Measurements from ENCODE around the gene CAMK2A. TPM values are rescaled to one million over a fixed set of nuclear protein-coding genes. Genes with fewer than 3 reads are reported as not detected.

The CAMK2A gene
- total and polyA plus RNA-seq, 10 donors, result 0.03 to 1.1 (median 0.66) TPM; not detected in 2

DNA sequence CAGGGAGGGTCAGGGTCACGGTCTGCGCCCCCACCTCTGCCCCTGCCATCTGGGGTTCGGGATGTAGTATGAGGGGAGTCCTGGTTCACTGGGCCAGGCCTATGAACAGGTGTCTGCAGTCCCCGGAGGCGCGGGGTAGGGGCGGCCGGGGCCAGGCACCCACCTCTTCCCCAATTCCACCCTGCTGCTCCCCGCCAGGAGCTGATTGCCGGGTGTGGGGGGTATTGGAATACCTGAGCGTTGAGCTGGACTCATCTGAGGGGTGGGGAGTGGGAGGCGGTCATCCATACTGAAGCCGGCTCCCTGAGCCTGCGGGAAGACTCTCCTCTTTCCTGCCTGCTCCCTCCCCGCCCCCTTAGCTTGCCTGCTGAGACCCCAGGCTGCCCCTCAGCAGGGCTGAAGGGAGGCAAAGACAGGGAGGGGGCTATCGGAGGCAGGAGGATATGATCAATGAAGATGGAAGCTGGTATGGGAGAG is 99.0 kb downstream of the CAMK2A start:
- Histone ChIP-seq H3K4me3 (no peak overlapping the region), H3K27me3 (replicated peaks in 1 of 7) (peaks cover 0 to 58% (median 23%) of the 10 kb centered on the region in 7 donors), H3K4me1 (peaks cover 0 to 16% (median 3%) of the 10 kb centered on the region in 6 donors), H3K27ac (no peak overlapping the region), H3K9me3 (no peaks in the 10 kb centered on the region), H3K36me3 (no peaks in the 10 kb centered on the region)
- TF ChIP-seq POLR2A (IDR thresholded peaks at IDR 0.05), result no peak
- TF ChIP-seq, protein P1, sequence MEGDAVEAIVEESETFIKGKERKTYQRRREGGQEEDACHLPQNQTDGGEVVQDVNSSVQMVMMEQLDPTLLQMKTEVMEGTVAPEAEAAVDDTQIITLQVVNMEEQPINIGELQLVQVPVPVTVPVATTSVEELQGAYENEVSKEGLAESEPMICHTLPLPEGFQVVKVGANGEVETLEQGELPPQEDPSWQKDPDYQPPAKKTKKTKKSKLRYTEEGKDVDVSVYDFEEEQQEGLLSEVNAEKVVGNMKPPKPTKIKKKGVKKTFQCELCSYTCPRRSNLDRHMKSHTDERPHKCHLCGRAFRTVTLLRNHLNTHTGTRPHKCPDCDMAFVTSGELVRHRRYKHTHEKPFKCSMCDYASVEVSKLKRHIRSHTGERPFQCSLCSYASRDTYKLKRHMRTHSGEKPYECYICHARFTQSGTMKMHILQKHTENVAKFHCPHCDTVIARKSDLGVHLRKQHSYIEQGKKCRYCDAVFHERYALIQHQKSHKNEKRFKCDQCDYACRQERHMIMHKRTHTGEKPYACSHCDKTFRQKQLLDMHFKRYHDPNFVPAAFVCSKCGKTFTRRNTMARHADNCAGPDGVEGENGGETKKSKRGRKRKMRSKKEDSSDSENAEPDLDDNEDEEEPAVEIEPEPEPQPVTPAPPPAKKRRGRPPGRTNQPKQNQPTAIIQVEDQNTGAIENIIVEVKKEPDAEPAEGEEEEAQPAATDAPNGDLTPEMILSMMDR (IDR thresholded peaks at IDR 0.05 in 8 of 11, conservative IDR thresholded peaks at IDR 0.05 in 3 of 11), result no peak
- no peak for TF ChIP-seq POLR2AphosphoS5 (IDR thresholded peaks at IDR 0.05)
- intact Hi-C loops (cut with DNase I; ENCODE audit: low total_unique reads), result no loop called here
- no peak for DNase-seq
- 44 to 58% (median 52%) methylated on average over 3 to 16 of the region's 16 CpGs for WGBS, 5 donors

- TF ChIP-seq POLR2A (IDR thresholded peaks at IDR 0.05), result no peak
- TF ChIP-seq, protein P1 (IDR thresholded peaks at IDR 0.05 in 8 of 11, conservative IDR thresholded peaks at IDR 0.05 in 3 of 11), result no peak
- no peak for TF ChIP-seq POLR2AphosphoS5 (IDR thresholded peaks at IDR 0.05)
- 4 to 20% (median 10%) methylated on average over 3 to 58 of the region's 58 CpGs for WGBS, 5 donors
- intact Hi-C loops (cut with DNase I; ENCODE audit: low total_unique reads), result no loop called here
- Histone ChIP-seq H3K9me3 (no peaks in the 10 kb centered on the region), H3K4me1 (peaks cover 0 to 16% (median 3%) of the 10 kb centered on the region in 6 donors), H3K27ac (no peak within 1 kb of the TSS), H3K27me3 (replicated peaks in 1 of 7) (peaks cover 0 to 58% (median 23%) of the 10 kb centered on the region in 7 donors), H3K4me3 (no peak within 1 kb of the TSS), H3K36me3 (no peaks in the 10 kb centered on the region)
- no peak for DNase-seq
Measured at GRCh38 chr5:150189728-150190502, 99.7 kb downstream of the CAMK2A start, which contains the start of gene SLC6A7. Gene SLC6A7, plus strand, starts transcription at chr5:150190062. Its CDS starts 266 bp downstream, at chr5:150190328.

DNA sequence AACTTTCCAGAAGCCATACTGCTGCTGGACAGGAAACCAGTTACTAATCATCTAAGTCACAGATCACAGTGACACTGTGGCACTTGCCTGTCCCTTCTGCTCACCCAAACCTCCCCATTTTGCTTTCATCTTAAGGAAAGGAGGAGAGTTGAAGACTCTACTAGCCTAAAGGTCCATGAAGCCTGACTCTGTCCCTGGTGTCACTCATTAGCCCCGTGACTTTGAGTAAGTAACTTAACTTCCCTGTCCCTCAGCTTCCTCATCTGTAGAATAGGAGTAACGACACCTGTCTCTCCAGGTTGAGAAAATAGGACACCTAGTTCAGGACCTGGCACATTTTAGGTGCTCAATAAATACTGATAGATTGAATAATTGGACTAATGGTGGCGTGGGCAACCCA is 100.2 kb downstream of the CAMK2A start:
- no peak for TF ChIP-seq POLR2A (IDR thresholded peaks at IDR 0.05)
- no peak for TF ChIP-seq POLR2AphosphoS5 (IDR thresholded peaks at IDR 0.05)
- TF ChIP-seq, protein P1 (IDR thresholded peaks at IDR 0.05 in 8 of 11, conservative IDR thresholded peaks at IDR 0.05 in 3 of 11), result no peak
- no peaks in the 10 kb centered on the region for H3K36me3 ChIP-seq
- H3K4me1 ChIP-seq, result peaks cover 0 to 16% (median 3%) of the 10 kb centered on the region in 6 donors
- DNase-seq, result no peak
- intact Hi-C loops (cut with DNase I; ENCODE audit: low total_unique reads), result no loop called here
- WGBS, 5 donors, result 50 to 69% (median 62%) methylated on average over 3 of the region's 3 CpGs
- H3K27ac ChIP-seq, result no peak overlapping the region
- H3K27me3 ChIP-seq (replicated peaks in 1 of 7), result peaks cover 0 to 58% (median 23%) of the 10 kb centered on the region in 7 donors
- H3K9me3 ChIP-seq, result no peaks in the 10 kb centered on the region
- H3K4me3 ChIP-seq, result no peak overlapping the region

DNA sequence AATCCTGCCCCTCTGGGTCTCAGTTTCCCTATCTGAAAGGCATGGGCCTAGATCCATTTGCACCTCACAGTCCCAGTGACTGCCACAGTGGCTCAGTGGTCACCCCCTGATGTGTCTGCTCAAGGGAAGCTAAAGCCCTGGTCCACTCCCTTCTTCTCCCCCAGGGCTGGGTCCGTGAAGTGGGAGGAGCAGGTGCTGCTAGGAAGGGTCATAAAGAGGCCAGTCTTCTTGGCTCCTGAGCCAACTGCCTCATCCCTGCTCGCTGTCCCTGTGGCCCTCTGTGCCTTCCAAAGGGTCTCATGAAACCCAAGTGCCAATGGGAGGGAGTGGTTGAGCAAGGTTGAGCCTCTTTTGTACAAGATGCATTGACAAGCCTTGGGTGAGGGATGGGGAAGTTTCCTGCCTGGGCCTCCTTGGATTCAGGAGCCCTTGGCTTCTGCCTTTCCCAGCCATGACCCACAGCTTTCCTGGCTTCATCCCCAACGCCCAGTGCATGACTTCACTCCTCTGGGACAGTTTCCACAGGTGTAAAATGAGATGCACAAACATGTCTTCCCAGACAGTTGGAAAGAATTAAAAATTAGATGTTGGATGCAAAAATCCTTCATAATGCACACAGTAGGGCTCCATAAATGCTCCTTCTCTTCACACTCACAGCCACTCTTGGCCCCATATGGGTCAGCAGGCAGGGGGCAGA is 101.3 kb downstream of the CAMK2A start:
- H3K27me3 ChIP-seq (replicated peaks in 1 of 7), result peaks cover 0 to 58% (median 23%) of the 10 kb centered on the region in 7 donors
- peaks cover 0 to 16% (median 3%) of the 10 kb centered on the region in 6 donors for H3K4me1 ChIP-seq
- no peaks in the 10 kb centered on the region for H3K36me3 ChIP-seq
- 46 to 61% (median 50%) methylated on average over 3 of the region's 3 CpGs for WGBS, 5 donors
- intact Hi-C loops (cut with DNase I; ENCODE audit: low total_unique reads), result no loop called here
- no peak for DNase-seq
- H3K9me3 ChIP-seq, result no peaks in the 10 kb centered on the region
- no peak for TF ChIP-seq POLR2AphosphoS5 (IDR thresholded peaks at IDR 0.05)
- TF ChIP-seq, protein P1 (IDR thresholded peaks at IDR 0.05 in 8 of 11, conservative IDR thresholded peaks at IDR 0.05 in 3 of 11), result no peak
- TF ChIP-seq POLR2A (IDR thresholded peaks at IDR 0.05), result no peak
- H3K4me3 ChIP-seq, result no peak overlapping the region
- H3K27ac ChIP-seq, result no peak overlapping the region

Data from spleen (tissue), 11 donors.